Endothelial cell of umbilical vein (primary cell): ENCODE measurements around the gene TENM4. TPM values are rescaled to one million over a fixed set of nuclear protein-coding genes. Genes with fewer than 3 reads are reported as not detected.

ENCODE experiments used
- BruUV-seq: library from RNA; stranded (reverse); fragments of 400-500 nt; replicated peaks from 2 replicates; lab custom pipeline; 2021; lab: Mats Ljungman, UMichigan
- CTCF ChIA-PET: fragments of 300-600, 350-600 bp; sonication (Branson Sonifier 250); formaldehyde crosslinking; loops from one replicate; lab custom pipeline; 2021; ENCODE audit warnings: antibody characterized with exemption, inconsistent platforms; lab: Charles Lee
- POLR2A ChIA-PET: fragments of 300-600, 350-600 bp; sonication (Branson Sonifier 250); formaldehyde crosslinking; loops from one replicate; lab custom pipeline; 2021; ENCODE audit warnings: antibody characterized with exemption, inconsistent platforms; lab: Charles Lee
- DNase-seq: peaks from one replicate; pipeline ENCODE4 v3.0.0-alpha.2; 2011; ENCODE audit warnings: low read depth, low spot score
- FAIRE-seq: peaks from 2 replicates; lab custom pipeline; 2011; peaks lifted over from hg19 to GRCh38; lab: Jason Lieb, UNC
- H2AFZ ChIP-seq: 2 replicates; pipeline ENCODE4 v1.6.0; 2012; ENCODE audit warnings: low read depth, low read length, control low read depth, inconsistent platforms
- H3K27ac ChIP-seq: 2 replicates; pipeline ENCODE4 v1.5.1; 2011; ENCODE audit warnings: low read depth, mild to moderate bottlenecking, control low read depth, low read length, moderate library complexity; ENCODE audit not compliant: insufficient read depth
- H3K27me3 ChIP-seq, 2 experiments: 2 replicates each; pipeline versions ENCODE4 v1.6.0 to v1.6.1; 2011; ENCODE audit warnings: low read length in 2 of 2, mixed read lengths in 1 of 2; ENCODE audit not compliant: control insufficient read depth in 2 of 2, insufficient read depth in 2 of 2
- H3K36me3 ChIP-seq, 2 experiments: 2 replicates in 1 of 2; 3 replicates in 1 of 2; pipeline ENCODE4 v1.5.1; 2011; ENCODE audit warnings: low read length in 2 of 2, mild to moderate bottlenecking in 1 of 2, moderate library complexity in 1 of 2; ENCODE audit not compliant: control insufficient read depth in 2 of 2, insufficient read depth in 2 of 2; ENCODE audit errors: extremely low read depth in 1 of 2
- H3K4me1 ChIP-seq: 3 replicates; pipeline ENCODE4 v1.5.1; 2011; ENCODE audit warnings: mild to moderate bottlenecking, low read length; ENCODE audit not compliant: control insufficient read depth, insufficient read depth; ENCODE audit errors: extremely low read depth
- H3K4me2 ChIP-seq: 2 replicates; pipeline ENCODE4 v1.6.1; 2011; ENCODE audit warnings: low read length, control low read depth, mixed read lengths; ENCODE audit not compliant: insufficient read depth
- H3K4me3 ChIP-seq, 3 experiments: fragments of 200-600 bp in 1 of 3; sonication (generic), shearing (Covaris generic) in 1 of 3; replicated peaks in 1 of 3; 2 replicates each; pipeline ENCODE4 v1.5.1; 2011 to 2016; ENCODE audit warnings: control low read depth in 3 of 3, low read length in 3 of 3, mild to moderate bottlenecking in 2 of 3, inconsistent platforms in 1 of 3, low read depth in 1 of 3, moderate library complexity in 1 of 3; ENCODE audit not compliant: insufficient read depth in 1 of 3
- H3K79me2 ChIP-seq: 2 replicates; pipeline ENCODE4 v1.6.0; 2012; ENCODE audit warnings: low read length, inconsistent platforms; ENCODE audit not compliant: control insufficient read depth, insufficient read depth
- H3K9ac ChIP-seq: replicated peaks from 2 replicates; pipeline ENCODE3; 2011; ENCODE audit warnings: low read length, control low read depth; ENCODE audit not compliant: insufficient read depth; ENCODE audit errors: extremely low read depth
- H3K9me1 ChIP-seq: replicated peaks from 3 replicates; pipeline ENCODE4 v1.6.0; 2011; ENCODE audit warnings: mild to moderate bottlenecking, low read length; ENCODE audit not compliant: control insufficient read depth, insufficient read depth; ENCODE audit errors: extremely low read depth
- H3K9me3 ChIP-seq: replicated peaks from 2 replicates; pipeline ENCODE4 v1.5.1; 2012; ENCODE audit warnings: low read length, inconsistent platforms; ENCODE audit not compliant: control insufficient read depth, insufficient read depth
- H4K20me1 ChIP-seq: replicated peaks from 2 replicates; pipeline ENCODE3; 2011; ENCODE audit warnings: mild to moderate bottlenecking, low read length; ENCODE audit not compliant: control insufficient read depth, insufficient read depth; ENCODE audit errors: extremely low read depth
- CTCF ChIP-seq, 2 donors: IDR thresholded peaks; 1 replicate in 1 of 2; 2 replicates in 1 of 2; pipeline ENCODE4 v1.5.1; 2011; ENCODE audit warnings: low read length in 2 of 2, mild to moderate bottlenecking in 2 of 2, moderate library complexity in 2 of 2, control low read depth in 1 of 2, inconsistent platforms in 1 of 2, low read depth in 1 of 2; ENCODE audit not compliant: insufficient read depth in 1 of 2; ENCODE audit errors: extremely low read depth in 1 of 2
- EZH2 ChIP-seq: IDR thresholded peaks from 2 replicates; pipeline ENCODE4 v1.6.1; 2012; ENCODE audit warnings: borderline replicate concordance, low read depth, mild to moderate bottlenecking, moderate library complexity, low read length, inconsistent platforms; ENCODE audit not compliant: severe bottlenecking
- FOS ChIP-seq: IDR thresholded peaks from 2 replicates; pipeline ENCODE4 v1.6.1; 2011; ENCODE audit warnings: mild to moderate bottlenecking, low read length, moderate library complexity, borderline replicate concordance; ENCODE audit not compliant: insufficient read depth
- GATA2 ChIP-seq: IDR thresholded peaks from 2 replicates; pipeline ENCODE4 v1.7.0; 2011; ENCODE audit warnings: low read depth, mild to moderate bottlenecking, moderate library complexity, mixed read lengths, low read length; ENCODE audit not compliant: insufficient read length, insufficient read depth
- JUN ChIP-seq: IDR thresholded peaks from 2 replicates; pipeline ENCODE4 v1.6.1; 2011; ENCODE audit warnings: borderline replicate concordance, low read depth; ENCODE audit not compliant: insufficient read length, insufficient read depth
- MAX ChIP-seq: IDR thresholded peaks from 2 replicates; pipeline ENCODE4 v1.6.1; 2011; ENCODE audit not compliant: insufficient read depth, insufficient read length
- MYC ChIP-seq: IDR thresholded peaks from one replicate; pipeline ENCODE4 v1.6.1; 2011; ENCODE audit warnings: mild to moderate bottlenecking, low read depth, low read length
- POLR2A ChIP-seq: IDR thresholded peaks from 2 replicates; pipeline ENCODE4 v1.6.1; 2012; ENCODE audit warnings: low read depth, mild to moderate bottlenecking, control low read depth, low read length
- POLR2AphosphoS5 ChIP-seq: IDR thresholded peaks from 2 replicates; pipeline ENCODE4 v1.6.1; 2012; ENCODE audit warnings: low read depth, mild to moderate bottlenecking, control low read depth, low read length, moderate library complexity; ENCODE audit not compliant: insufficient read depth
- dilution Hi-C: fragments of 300-500 bp; cut with MboI; formaldehyde crosslinking; loops from one replicate; pipeline ENCODE4 v1.15.0; 2019; ENCODE audit warnings: low sequenced_read_pairs; ENCODE audit not compliant: extremely low pct_ligation_motif_present
- intact Hi-C: fragments of 100-400 bp; cut with micrococcal nuclease; formaldehyde crosslinking; loops from one replicate; pipeline ENCODE4 v1.10.0; 2022
- polyA plus RNA-seq, 4 experiments: library from polyadenylated mRNA; depleted of rRNA in 3 of 4; stranded (reverse) in 3 of 4; unstranded in 1 of 4; fragments of >200 nt; gene quantifications; 2 replicates each; pipeline versions ENCODE4 v1.2.1 to v1.2.3, GENCODE V29; 2011 to 2012; ENCODE audit warnings: missing spikeins in 1 of 4
- total RNA-seq: library from RNA; stranded (reverse); gene quantifications from 2 replicates; pipeline ENCODE4 v1.2.3, GENCODE V29; 2021

TENM4 gene
- total and polyA plus RNA-seq, 2 donors (not counting 3 experiments of a cell fraction or from before 2014, with no cell fraction given): 0.06 to 0.27 TPM

- intact Hi-C loops (no loop called here), dilution Hi-C loops (no loop called here)
- H3K4me3 ChIP-seq: no peak overlapping the region
- no peaks in the 10 kb centered on the region for H3K79me2 ChIP-seq
- no peaks in the 10 kb centered on the region for H3K9me3 ChIP-seq
- H3K9me1 ChIP-seq: no peaks in the 10 kb centered on the region
- DNase-seq: no peak
- no peak overlapping the region for H3K27ac ChIP-seq
- no peaks in the 10 kb centered on the region for H4K20me1 ChIP-seq
- no peaks in the 10 kb centered on the region for H3K36me3 ChIP-seq
- H3K27me3 ChIP-seq: peaks cover 7 to 10% of the 10 kb centered on the region in 2 experiments
- POLR2A ChIA-PET: no interaction called here
- H3K4me2 ChIP-seq: no peak overlapping the region
- CTCF ChIA-PET: interaction anchor here (1.7 kb wide), 1 partner anchor 388 kb away, joined by 4 read pairs; no protein-coding TSS in a partner anchor
- FAIRE-seq: no peak
- no peaks in the 10 kb centered on the region for H3K4me1 ChIP-seq
- H2AFZ ChIP-seq: no peak overlapping the region
- no TSS peak for BruUV-seq
- TF ChIP-seq FOS (no peak), GATA2 (no peak), POLR2A (no peak), POLR2AphosphoS5 (no peak), MAX (no peak), MYC (no peak), CTCF (IDR thresholded peaks at IDR 0.05; ENCODE audit: extremely low read depth in 1 of 2, insufficient read depth in 1 of 2, low read depth in 1 of 2, low read length in 2 of 2) (no peak), JUN (no peak), EZH2 (no peak)
- no peak overlapping the region for H3K9ac ChIP-seq
Observed at GRCh38 chr11:79033833-79034232, 407.0 kb downstream of the TENM4 start.
